ENCODE measurements around the gene MAB21L1.

- TF ChIP-seq EZH2phosphoT487 (IDR thresholded peaks at IDR 0.05; ENCODE audit: unreplicated experiment): no peak
- TF ChIP-seq CTCF (conservative IDR thresholded peaks at IDR 0.05; ENCODE audit: low read depth in 2 of 2): no peak
- TF ChIP-seq REST (IDR thresholded peaks at IDR 0.05; ENCODE audit: unreplicated experiment): no peak
- TF ChIP-seq EZH2 (IDR thresholded peaks at IDR 0.05; ENCODE audit: low read depth, unreplicated experiment): no peak
- no peak for TF ChIP-seq STAT1 (IDR thresholded peaks at IDR 0.05; ENCODE audit: unreplicated experiment)
- no peak for TF ChIP-seq POLR2AphosphoS5 (IDR thresholded peaks at IDR 0.05; ENCODE audit: low read depth)
- no peak for TF ChIP-seq CREB1 (CRISPR knock-in tag; IDR thresholded peaks at IDR 0.05; ENCODE audit: low read depth)
- TF ChIP-seq ETS1 (IDR thresholded peaks at IDR 0.05): no peak
- TF ChIP-seq ZNF331 (CRISPR knock-in tag; IDR thresholded peaks at IDR 0.05; ENCODE audit: low read depth): no peak
- TF ChIP-seq JUNB (IDR thresholded peaks at IDR 0.05; ENCODE audit: unreplicated experiment): no peak
- no peak for TF ChIP-seq NANOG (IDR thresholded peaks at IDR 0.05; ENCODE audit: borderline replicate concordance)
Measured at GRCh38 chr13:35514801-35515502, 38.5 kb upstream of the MAB21L1 start.

Data from GM23338 (cell line).